Heart left ventricle (tissue), 16 donors: ENCODE results near the gene EFHC1. TPM values are rescaled to one million over a fixed set of nuclear protein-coding genes. Genes with fewer than 3 reads are reported as not detected.

ENCODE experiments used
- ATAC-seq, 4 donors: fragments of 200-7000 bp; cut with Tn5 transposase; one replicate each; pipeline ENCODE4 v1.9.1; 2020 to 2022; ENCODE audit warnings: moderate library complexity in 4 of 4, mild to moderate bottlenecking in 3 of 4, moderate number of reproducible peaks in 1 of 4
- DNase-seq, 5 donors: peaks; one replicate each; pipeline ENCODE4 v3.0.0-alpha.2; 2020
- H3K27ac ChIP-seq, 12 donors: fragments of 200-600 bp; sonication (generic) in 4 of 12; one replicate each; pipeline versions ENCODE4 v1.5.0 to v1.8.0; 2016 to 2022; ENCODE audit warnings: mild to moderate bottlenecking in 2 of 12
- H3K27me3 ChIP-seq, 9 donors: fragments of 200-600 bp; sonication (generic) in 2 of 9; one replicate each; pipeline versions ENCODE4 v1.5.1 to v1.8.0; 2016 to 2022; ENCODE audit warnings: mild to moderate bottlenecking in 3 of 9
- H3K36me3 ChIP-seq, 9 donors: fragments of 200-600 bp; sonication (generic) in 2 of 9; one replicate each; pipeline versions ENCODE4 v1.5.0 to v1.8.0; 2018 to 2022; ENCODE audit warnings: mild to moderate bottlenecking in 2 of 9
- H3K4me1 ChIP-seq, 12 donors: fragments of 200-600 bp; sonication (generic) in 4 of 12; one replicate each; pipeline versions ENCODE4 v1.5.0 to v1.8.0; 2016 to 2022; ENCODE audit warnings: mild to moderate bottlenecking in 3 of 12
- H3K4me3 ChIP-seq, 12 donors: fragments of 200-600 bp; sonication (generic) in 4 of 12; one replicate each; pipeline versions ENCODE4 v1.5.0 to v1.8.0; 2017 to 2022; ENCODE audit warnings: mild to moderate bottlenecking in 9 of 12, moderate library complexity in 4 of 12
- H3K9me3 ChIP-seq, 12 donors: fragments of 200-600 bp; sonication (generic) in 4 of 12; one replicate each; pipeline versions ENCODE4 v1.5.0 to v1.8.0; 2016 to 2022; ENCODE audit warnings: mild to moderate bottlenecking in 1 of 12
- POLR2A ChIP-seq, 2 donors: fragments of 450-650 bp; IDR thresholded peaks; one replicate each; pipeline ENCODE4 v1.6.1; 2017; ENCODE audit warnings: antibody characterized with exemption in 2 of 2, mild to moderate bottlenecking in 2 of 2, moderate library complexity in 2 of 2
- WGBS, 4 donors: extraction: QIAGEN DNeasy Blood & Tissue Kit in 2 of 4; methylation state at CpG; one replicate each; pipeline versions ENCODE4 v1.1.5 to v1.1.7; 2013 to 2018; 5-methylcytosine and 5-hydroxymethylcytosine counted together
- intact Hi-C, 10 donors: fragments of 100-400 bp; cut with DNase I; formaldehyde crosslinking; loops; one replicate each; pipeline versions ENCODE4 v1.11.1 to v1.14.2; 2022
- polyA plus RNA-seq, 2 donors: library from polyadenylated mRNA; stranded (reverse); fragments of 200-250 nt; gene quantifications; one replicate each; pipeline ENCODE4 v1.2.3, GENCODE V29; 2013
- total RNA-seq, 9 donors: library from RNA; depleted of rRNA in 2 of 9; stranded (reverse); fragments of >200 nt in 2 of 9; fragmentation: NEBNext Ultra II Directional in 3 of 9; extraction: Animal tissue kit (Norgen Biotek cat#: 25700) in 3 of 9; gene quantifications; one replicate each; pipeline versions ENCODE4 v1.1.0 to v1.2.4, GENCODE V29; 2016 to 2023
- TF ChIP-seq, protein P1 (sequence below), 12 donors: fragments of 200-600 bp; sonication (generic) in 4 of 12; IDR thresholded peaks; one replicate each; pipeline versions ENCODE4 v1.5.0 to v1.8.0; 2018 to 2022; ENCODE audit warnings: antibody characterized with exemption in 12 of 12, mild to moderate bottlenecking in 5 of 12
- donor health status: ischemic (EF 13 %, LVEDD 7.1; RV severe dilation, severe dysfunction).
- donor health status: healthy with polysubstance abuse.
- donor health status: DM: no; HTN: yes; CAD: no.
- donor health status: DM: no; HTN: no; CAD: no.
- donor health status: ischemic (EF 25% LVEDD 6.9; RV normal size, moderate dysfunction).
- donor health status: ischemic (EF 25% LVEDD 5.7; RV mildly dilated, moderate dysfunction).
- donor health status: healthy.
- donor health status: DM: yes; HTN: yes; CAD: no.
- donor health status: ischemic (EF 35%, LVEDD 5.7; RV mildly dilated, moderate dysfunction).
- donor health status: nonischemic (EF 11% LVEDD 7.7; RV severe dilation, severe dysfunction).
- donor health status: DM: yes; HTN: yes; CAD: no.
- donor health status: PGD.
- donor health status: ischemic (EF 29% LVEDD 5.4; RV normal size, mild dysfunction).
- donor health status: nonischemic (EF 23%, LVEDD 6.1; RV moderate dilation, normal function).

EFHC1 gene
- total and polyA plus RNA-seq, 11 donors = 2.6 to 14.4 (median 4.3) TPM

DNA sequence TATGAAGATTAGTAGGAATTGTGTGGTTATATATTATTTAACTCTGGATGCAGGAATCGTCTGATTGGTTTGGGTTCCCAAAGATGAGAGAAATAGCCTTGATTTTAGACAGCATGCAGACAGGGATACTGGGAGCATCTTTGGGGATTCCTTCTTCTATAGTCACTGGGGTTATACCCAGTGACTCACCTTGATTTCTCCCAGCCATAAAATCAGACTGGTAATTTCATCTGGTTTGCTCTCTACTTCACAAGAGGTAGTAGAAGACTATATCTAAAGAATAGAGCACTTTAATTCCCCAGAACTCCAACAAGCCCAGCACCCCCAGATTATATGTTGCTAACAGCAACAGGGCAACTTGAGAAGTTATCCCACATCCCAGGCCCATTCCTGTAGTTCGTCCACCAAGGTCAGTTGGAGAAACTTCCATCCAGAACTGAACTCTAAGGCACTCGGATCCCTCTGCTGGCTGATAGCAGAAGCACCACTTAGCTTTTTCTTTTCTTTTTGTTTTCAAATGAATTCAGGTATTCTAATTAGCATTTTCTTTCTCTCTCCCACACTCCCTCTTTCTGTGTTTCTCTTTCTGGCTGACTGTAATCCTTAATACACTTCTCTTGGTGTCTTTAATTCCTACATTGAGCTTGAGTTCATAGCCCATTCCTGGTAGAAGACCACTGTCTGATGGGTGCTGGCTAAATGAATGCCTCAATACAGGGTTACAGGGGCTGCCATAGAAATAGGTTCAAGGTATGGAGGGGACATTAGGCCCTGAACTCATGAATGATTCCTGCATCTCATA is 20.4 kb upstream of the EFHC1 start:
- Histone ChIP-seq H3K27me3 (no peaks in the 10 kb centered on the region), H3K4me1 (peaks cover 0 to 17% (median 0%) of the 10 kb centered on the region in 12 donors), H3K9me3 (no peaks in the 10 kb centered on the region), H3K27ac (no peak overlapping the region), H3K36me3 (peaks cover 0 to 15% (median 3%) of the 10 kb centered on the region in 9 donors), H3K4me3 (no peak overlapping the region)
- intact Hi-C loops = loop anchor here (1.0 to 5.0 kb wide), 5 partner anchors 97 to 115 kb away; partner anchors contain the start of gene MCM3 (in 1 of the 10)
- ATAC-seq (peak in 3 of 4 donors; percentile 46 to 63 (median 54)), DNase-seq (no peak)
- 33 to 40% (median 38%) methylated on average over 3 of the region's 3 CpGs for WGBS, 4 donors
- TF ChIP-seq POLR2A (IDR thresholded peaks at IDR 0.05) = no peak
- TF ChIP-seq, protein P1, sequence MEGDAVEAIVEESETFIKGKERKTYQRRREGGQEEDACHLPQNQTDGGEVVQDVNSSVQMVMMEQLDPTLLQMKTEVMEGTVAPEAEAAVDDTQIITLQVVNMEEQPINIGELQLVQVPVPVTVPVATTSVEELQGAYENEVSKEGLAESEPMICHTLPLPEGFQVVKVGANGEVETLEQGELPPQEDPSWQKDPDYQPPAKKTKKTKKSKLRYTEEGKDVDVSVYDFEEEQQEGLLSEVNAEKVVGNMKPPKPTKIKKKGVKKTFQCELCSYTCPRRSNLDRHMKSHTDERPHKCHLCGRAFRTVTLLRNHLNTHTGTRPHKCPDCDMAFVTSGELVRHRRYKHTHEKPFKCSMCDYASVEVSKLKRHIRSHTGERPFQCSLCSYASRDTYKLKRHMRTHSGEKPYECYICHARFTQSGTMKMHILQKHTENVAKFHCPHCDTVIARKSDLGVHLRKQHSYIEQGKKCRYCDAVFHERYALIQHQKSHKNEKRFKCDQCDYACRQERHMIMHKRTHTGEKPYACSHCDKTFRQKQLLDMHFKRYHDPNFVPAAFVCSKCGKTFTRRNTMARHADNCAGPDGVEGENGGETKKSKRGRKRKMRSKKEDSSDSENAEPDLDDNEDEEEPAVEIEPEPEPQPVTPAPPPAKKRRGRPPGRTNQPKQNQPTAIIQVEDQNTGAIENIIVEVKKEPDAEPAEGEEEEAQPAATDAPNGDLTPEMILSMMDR (IDR thresholded peaks at IDR 0.05) = peak; percentile 68 to 84 (median 76)

DNA sequence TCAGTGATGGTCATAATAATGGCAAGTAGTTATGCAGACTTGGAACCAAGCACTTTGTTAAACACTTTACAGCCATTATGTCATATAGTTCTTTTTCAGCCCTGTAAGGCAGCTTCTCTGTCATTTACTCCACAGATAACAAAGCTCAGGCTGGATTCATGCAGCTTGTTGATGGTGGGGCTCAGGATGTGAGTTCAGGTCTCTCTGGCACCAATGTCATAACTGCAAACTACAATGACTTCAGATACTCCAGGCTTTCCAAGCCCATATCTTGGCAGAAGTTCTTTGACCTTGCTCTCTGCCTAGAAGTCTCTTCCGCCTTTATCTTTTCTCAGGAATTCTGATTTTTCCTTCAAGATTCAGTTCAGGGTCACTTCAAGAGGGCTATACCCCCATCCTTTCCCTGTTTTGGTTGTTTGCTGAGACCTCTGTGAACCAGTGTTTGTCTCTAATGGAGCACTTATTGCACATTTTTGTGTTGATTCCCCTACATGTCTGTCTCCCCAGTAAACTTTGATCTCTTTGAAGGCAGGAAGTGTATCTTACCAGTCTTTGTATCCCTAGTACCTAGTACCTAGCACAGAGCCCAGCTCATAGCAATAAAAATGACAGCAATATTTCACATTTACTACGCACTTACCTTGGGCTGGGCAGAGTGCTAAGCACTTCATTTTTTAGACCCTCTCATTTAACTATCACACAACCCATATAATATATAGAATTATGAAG is 19.7 kb upstream of the EFHC1 start:
- no peak for DNase-seq
- TF ChIP-seq POLR2A (IDR thresholded peaks at IDR 0.05) = no peak
- TF ChIP-seq, protein P1 (IDR thresholded peaks at IDR 0.05) = no peak
- no peak for ATAC-seq
- H3K27me3 ChIP-seq = no peaks in the 10 kb centered on the region
- H3K4me3 ChIP-seq = no peak overlapping the region
- WGBS, 4 donors = 75 to 83% (median 81%) methylated on average over 2 of the region's 2 CpGs
- H3K4me1 ChIP-seq = peaks cover 0 to 17% (median 0%) of the 10 kb centered on the region in 12 donors
- intact Hi-C loops = loop anchor here in 1 of 10 donors (5.0 kb wide), 1 partner anchor 113 kb away; no protein-coding TSS in a partner anchor
- H3K27ac ChIP-seq = no peak overlapping the region
- H3K9me3 ChIP-seq = no peaks in the 10 kb centered on the region
- peaks cover 0 to 22% (median 3%) of the 10 kb centered on the region in 9 donors for H3K36me3 ChIP-seq

DNA sequence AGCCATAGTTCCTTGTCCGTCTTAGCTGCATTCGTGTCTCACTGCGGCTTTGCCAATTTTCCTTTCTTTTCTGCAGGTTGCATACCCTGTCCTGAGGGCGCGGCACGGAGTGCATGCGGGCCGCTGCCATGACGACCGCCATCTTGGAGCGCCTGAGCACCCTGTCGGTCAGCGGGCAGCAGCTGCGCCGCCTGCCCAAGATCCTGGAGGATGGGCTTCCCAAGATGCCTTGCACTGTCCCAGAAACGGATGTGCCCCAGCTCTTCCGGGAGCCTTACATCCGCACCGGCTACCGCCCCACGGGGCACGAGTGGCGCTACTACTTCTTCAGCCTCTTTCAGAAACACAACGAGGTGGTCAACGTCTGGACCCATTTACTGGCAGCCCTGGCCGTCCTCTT is 17.1 kb upstream of the EFHC1 start:
- DNase-seq = no peak
- Histone ChIP-seq H3K27me3 (no peaks in the 10 kb centered on the region), H3K4me1 (peaks cover 0 to 10% (median 0%) of the 10 kb centered on the region in 12 donors), H3K4me3 (no peak overlapping the region), H3K27ac (no peak overlapping the region), H3K36me3 (peaks cover 0 to 22% (median 3%) of the 10 kb centered on the region in 9 donors), H3K9me3 (no peaks in the 10 kb centered on the region)
- peak in 1 of 4 donors; percentile 16 for ATAC-seq
- TF ChIP-seq POLR2A (IDR thresholded peaks at IDR 0.05) = no peak
- TF ChIP-seq, protein P1 (IDR thresholded peaks at IDR 0.05) = no peak
- intact Hi-C loops = loop anchor here in 2 of 10 donors (2.0 to 5.0 kb wide), 2 partner anchors 116 kb away; no protein-coding TSS in a partner anchor
- WGBS, 4 donors = 96 to 97% (median 96%) methylated on average over 20 to 26 of the region's 26 CpGs

DNA sequence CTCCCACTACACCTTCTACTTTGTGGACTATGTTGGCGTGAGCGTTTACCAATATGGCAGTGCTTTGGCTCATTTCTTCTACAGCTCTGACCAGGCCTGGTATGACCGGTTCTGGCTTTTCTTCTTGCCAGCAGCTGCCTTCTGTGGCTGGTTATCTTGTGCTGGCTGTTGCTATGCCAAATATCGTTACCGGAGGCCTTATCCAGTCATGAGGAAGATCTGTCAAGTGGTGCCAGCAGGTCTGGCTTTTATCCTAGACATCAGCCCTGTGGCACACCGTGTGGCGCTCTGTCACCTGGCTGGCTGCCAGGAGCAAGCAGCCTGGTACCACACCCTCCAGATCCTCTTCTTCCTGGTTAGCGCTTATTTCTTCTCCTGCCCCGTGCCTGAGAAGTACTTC is 16.5 kb upstream of the EFHC1 start:
- ATAC-seq (peak; percentile 79 to 90 (median 86)), DNase-seq (peak; percentile 56 to 76 (median 67))
- H3K4me1 ChIP-seq = peaks cover 0 to 10% (median 0%) of the 10 kb centered on the region in 12 donors
- TF ChIP-seq, protein P1 (IDR thresholded peaks at IDR 0.05) = no peak
- intact Hi-C loops = loop anchor here in 2 of 10 donors (2.0 to 5.0 kb wide), 2 partner anchors 116 to 117 kb away; no protein-coding TSS in a partner anchor
- 49 to 67% (median 56%) methylated on average over 9 of the region's 9 CpGs for WGBS, 4 donors
- no peaks in the 10 kb centered on the region for H3K27me3 ChIP-seq
- H3K9me3 ChIP-seq = no peaks in the 10 kb centered on the region
- H3K36me3 ChIP-seq = peaks cover 0 to 22% (median 3%) of the 10 kb centered on the region in 9 donors
- H3K4me3 ChIP-seq = no peak overlapping the region
- H3K27ac ChIP-seq = no peak overlapping the region
